Measurements from ENCODE around the gene ZNF182.
"Not testable (repeated sequence)": the region's sequence is repeated elsewhere in the genome, so short reads cannot be mapped to it uniquely, and the experiment has no call there.

The ZNF182 gene

GRCh38 chrX:47992669-47993068 lies 11.1 kb downstream of the ZNF182 start:
- DNase-seq, result no peak

- no peak for DNase-seq
Measured at GRCh38 chrX:47992095-47992380, 11.8 kb downstream of the ZNF182 start.

- DNase-seq, result no peak
Measured at GRCh38 chrX:47991263-47992094, 12.3 kb downstream of the ZNF182 start.

- no peak for DNase-seq
Measured at GRCh38 chrX:47976254-47977151, 27.3 kb downstream of the ZNF182 start.

GRCh38 chrX:47973235-47973634 lies 30.6 kb downstream of the ZNF182 start:
- no peak for DNase-seq

- DNase-seq, result not testable (repeated sequence)
Measured at GRCh38 chrX:47965526-47965925, 38.3 kb downstream of the ZNF182 start.

- DNase-seq, result not testable (repeated sequence)
Measured at GRCh38 chrX:47961830-47962229, 42.0 kb downstream of the ZNF182 start.

- DNase-seq, result no peak
Measured at GRCh38 chrX:47960406-47960805, 43.4 kb downstream of the ZNF182 start.

GRCh38 chrX:47958761-47959342 lies 44.9 kb downstream of the ZNF182 start:
- DNase-seq, result no peak

GRCh38 chrX:47958206-47958605 lies 45.6 kb downstream of the ZNF182 start:
- DNase-seq, result not testable (repeated sequence)

- DNase-seq, result no peak
Measured at GRCh38 chrX:47956016-47956415, 47.8 kb downstream of the ZNF182 start.

GRCh38 chrX:47955295-47955694 lies 48.5 kb downstream of the ZNF182 start:
- not testable (repeated sequence) for DNase-seq

- DNase-seq, result no peak
Measured at GRCh38 chrX:47941423-47941822, 62.4 kb downstream of the ZNF182 start.

GRCh38 chrX:47940448-47940847 lies 63.3 kb downstream of the ZNF182 start:
- no peak for DNase-seq

- no peak for DNase-seq
Measured at GRCh38 chrX:47936940-47937317, 66.9 kb downstream of the ZNF182 start.

GRCh38 chrX:47936224-47936939 lies 67.4 kb downstream of the ZNF182 start:
- no peak for DNase-seq

- no peak for DNase-seq
Measured at GRCh38 chrX:47933946-47934345, 69.8 kb downstream of the ZNF182 start.

GRCh38 chrX:47931970-47932369 lies 71.8 kb downstream of the ZNF182 start:
- not testable (repeated sequence) for DNase-seq

- no peak for DNase-seq
Measured at GRCh38 chrX:47927212-47927611, 76.6 kb downstream of the ZNF182 start.
